ENCODE results near the gene STEAP4. TPM values are rescaled to one million over a fixed set of nuclear protein-coding genes. Genes with fewer than 3 reads are reported as not detected.
"Not testable (repeated sequence)": the region's sequence is repeated elsewhere in the genome, so short reads cannot be mapped to it uniquely, and the experiment has no call there.

The STEAP4 gene
- total RNA-seq, 1 donor from 2014 or later, result 11.9 TPM

DNA sequence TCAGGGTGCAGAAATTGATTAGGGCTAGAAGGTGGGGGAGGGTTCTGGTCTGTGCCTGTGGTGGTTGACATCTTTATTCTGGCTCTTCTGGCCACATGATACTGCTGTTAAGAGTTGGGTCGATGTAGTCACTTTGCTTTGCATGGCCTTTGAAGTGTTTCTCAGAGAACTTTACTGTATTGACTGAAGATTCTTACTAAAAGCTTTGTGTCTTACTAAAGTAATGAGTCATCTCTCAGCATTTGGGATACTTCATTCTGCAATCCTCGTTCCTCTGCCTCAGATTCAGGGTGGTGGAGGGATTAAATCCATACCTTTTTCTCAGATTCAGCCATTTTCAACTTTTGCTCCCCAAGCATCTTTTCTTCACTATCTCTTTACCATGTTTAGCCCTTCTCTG, 38.6 kb downstream of the STEAP4 start:
- no peak for DNase-seq

DNA sequence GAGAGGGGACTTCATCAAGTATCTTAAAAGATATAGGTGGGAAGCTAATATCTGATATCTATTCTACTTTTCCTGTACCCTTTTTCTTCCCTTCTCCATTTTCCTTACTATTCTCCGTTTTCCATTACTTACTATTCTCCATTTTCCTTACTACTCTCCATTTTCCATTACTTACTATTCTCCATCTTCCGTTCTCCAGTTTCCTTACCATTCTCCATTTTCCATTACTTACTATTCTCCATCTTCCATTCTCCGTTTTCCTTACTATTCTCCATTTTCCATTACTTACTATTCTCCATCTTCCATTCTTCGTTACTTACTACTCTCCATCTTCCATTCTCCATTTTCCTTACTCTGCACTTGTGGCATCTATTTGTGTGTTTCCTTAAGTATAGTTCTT, 39.3 kb downstream of the STEAP4 start:
- DNase-seq, result no peak

DNA sequence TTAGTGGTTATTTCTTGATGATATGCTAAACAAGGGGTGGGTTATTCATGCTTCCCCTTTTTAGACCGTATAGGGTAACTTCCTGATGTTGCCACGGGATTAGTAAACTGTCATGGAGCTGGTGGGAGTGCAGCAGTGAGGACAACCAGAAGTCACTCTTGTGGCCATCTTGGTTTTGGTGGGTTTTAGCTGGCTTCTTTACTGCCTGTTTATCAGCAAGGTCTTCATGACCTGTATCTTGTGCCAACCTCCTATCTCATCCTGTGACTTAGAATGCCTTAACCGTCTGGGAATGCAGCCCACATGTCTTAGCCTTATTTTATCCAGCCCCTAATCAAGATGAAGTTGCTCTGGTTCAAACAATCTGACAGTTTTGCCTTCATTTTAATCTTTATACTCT, 41.7 kb downstream of the STEAP4 start:
- not testable (repeated sequence) for DNase-seq

DNA sequence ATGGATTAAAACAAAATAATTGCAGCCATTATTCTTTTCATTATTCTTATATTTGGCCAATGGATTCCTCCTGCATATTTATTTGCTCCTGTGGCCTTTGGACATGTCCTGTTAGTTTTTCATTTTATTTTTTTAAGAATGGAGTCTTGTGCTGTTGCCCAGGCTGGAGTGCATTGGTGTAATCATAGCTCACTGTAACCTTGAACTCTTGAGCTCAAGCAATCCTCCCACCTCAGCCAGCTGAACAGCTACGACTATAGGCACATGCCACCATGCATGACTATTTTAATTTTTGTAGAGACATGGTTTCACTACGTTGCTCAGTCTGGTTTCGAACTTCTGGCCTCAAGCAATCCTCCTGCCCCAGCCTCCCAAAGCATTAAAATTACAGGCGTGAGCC, 44.1 kb downstream of the STEAP4 start:
- DNase-seq, result no peak

DNA sequence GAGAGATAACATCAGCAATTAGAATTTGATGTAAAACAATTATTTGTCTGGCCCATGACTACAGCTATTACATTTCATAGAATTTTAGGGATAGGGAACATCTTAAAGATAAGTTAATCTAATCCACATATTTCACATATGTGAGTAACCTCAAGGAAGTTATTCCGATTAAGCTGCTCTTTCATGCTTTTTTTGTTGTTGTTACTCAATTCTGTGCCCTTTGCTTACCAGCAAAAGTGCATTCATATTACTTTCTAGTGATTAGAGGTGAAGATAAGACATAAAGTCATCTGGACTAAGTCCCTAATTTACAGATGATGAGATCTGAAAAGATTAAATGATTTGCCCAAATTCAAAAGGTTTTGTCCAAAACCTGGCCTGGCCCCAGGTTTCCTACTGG, 46.0 kb downstream of the STEAP4 start:
- no peak for DNase-seq

DNA sequence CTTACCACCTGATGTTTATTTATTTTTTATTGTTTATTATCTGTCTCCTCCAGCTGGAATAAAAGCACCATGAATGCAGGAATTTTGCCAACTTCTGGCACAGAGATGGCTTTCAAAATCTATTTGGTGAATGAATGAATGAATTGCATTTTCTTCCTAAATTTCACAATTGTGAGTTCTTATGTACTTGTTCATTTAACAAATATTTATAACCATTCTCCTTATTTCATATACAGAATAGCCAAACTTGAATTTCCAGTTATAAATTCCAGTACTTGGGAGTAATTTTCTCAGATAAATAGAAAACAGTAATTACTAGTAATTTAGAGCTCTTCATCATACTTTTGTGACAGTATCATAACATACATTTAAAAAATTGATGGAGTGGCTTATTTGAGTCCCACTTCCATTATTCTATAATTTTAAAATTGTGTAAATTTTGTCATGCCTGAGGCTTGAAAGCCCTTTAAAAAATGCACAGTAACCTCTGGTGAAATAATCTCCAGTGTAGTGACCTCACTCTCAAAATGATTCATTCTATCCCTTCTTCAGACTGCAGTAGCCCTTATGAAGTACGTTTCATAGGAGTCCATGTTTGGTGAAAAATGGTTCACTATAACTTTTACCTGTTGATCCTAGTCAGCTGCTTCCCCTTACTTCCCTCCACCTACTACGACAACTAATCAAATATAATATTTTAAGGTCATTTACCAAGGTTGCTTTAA, 46.9 kb downstream of the STEAP4 start:
- no peak for DNase-seq

DNA sequence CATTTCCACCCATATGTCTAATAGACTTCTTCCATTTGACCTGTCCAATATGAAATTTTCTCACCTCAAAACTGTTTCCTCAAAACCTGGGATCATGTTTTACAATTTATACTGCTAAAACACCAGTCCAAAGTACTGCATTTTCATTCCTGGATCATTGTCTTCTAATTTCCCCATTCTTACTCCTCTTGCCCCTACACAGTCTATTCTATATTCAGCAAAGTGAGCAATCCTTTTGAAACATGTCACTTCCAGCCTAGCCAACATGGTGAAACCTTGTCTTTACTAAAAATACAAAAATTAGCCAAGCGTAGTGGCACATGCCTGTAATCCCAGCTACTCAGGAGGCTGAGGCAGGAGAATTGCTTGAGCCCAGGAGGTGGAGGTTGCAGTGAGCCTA, 48.4 kb downstream of the STEAP4 start:
- not testable (repeated sequence) for DNase-seq

DNA sequence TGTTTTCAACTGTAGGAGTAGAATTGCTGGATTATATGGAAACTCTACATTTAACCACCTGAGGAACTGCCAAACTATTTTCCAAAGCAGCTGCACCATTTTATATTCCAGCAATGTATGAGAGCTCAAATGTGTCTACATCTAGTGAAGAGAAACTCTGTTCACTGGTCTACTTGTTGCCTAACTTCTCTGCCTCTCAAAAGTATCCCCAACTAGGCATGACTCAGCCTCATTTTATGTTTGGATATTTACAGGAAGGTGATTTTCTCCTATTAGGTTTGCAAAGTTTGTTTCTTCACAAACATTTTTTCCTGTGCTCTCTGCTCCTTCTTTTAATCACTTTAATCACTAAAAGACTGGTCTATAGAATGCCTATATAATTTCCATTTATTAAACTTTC, 49.8 kb downstream of the STEAP4 start:
- DNase-seq, result no peak

DNA sequence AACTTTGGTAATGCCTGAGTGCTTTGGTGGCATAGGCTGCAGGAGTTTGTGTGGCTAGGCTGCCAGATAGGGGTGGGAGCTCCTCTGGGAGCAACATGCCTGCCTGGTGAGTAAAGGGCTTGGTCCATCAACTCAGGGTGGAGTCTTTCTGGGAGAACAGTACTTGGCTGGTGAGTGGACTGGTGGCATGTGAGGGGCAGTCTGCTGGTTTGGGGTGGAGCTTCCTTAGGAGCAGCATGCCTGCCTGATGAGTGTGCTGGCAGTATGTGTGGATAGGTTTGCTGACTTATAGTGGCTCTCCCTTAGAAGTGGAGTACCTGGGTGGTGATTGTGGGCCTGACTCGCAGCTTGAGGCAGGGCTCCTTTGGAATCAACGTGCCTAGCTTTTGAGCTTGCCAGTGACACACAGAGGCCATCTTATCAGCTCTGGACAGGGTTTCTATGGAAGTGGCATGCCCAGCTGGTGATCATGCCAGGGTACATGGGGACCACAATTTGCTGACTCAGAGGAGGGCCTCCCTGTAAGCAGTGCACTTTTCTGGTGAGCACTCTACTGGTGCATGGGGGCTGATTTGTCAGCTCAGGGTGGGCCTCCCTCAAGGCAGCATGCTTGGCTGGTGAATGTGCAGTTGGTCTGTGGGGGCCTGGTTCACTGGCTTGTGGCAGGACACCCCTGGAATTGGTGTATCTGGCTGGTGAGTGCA, 51.8 kb downstream of the STEAP4 start:
- no peak for DNase-seq

DNA sequence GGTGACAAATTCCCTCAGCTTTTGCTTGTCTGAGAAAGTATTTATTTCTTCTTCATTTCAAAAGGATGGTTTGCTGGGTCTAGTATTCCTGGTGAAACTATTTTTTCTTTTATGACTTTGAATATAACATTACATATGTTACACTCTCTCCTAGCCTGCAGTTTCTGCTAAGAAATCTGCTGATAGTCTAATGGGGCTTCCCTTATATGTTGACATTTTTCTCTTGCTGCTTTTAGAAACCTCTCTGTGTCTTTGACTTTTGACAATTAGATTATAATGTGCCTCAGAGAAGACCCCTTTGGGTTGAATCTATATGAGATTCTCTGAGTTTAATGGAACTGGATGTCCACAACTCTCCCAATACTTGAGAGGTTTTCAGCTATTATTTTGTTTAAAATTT, 53.1 kb downstream of the STEAP4 start:
- DNase-seq, result no peak

DNA sequence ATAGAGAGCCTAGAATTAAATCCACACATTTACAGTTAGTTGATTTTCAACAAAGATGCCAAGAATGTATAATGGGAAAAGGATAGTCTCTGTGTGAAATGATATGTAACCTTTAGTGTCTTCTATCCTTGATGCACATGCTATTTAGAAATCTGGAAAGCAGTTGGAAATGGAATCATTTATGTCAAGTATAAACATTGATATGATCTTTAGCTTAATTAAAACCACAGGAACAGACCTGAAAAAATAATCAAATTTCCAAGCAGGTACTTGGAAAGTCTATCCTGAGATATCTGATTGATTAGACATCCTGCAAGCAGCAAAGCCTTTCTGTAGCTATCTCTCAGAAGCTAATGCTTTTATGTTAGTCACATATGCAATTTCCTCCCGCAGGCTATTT, 62.4 kb downstream of the STEAP4 start:
- no peak for DNase-seq

DNA sequence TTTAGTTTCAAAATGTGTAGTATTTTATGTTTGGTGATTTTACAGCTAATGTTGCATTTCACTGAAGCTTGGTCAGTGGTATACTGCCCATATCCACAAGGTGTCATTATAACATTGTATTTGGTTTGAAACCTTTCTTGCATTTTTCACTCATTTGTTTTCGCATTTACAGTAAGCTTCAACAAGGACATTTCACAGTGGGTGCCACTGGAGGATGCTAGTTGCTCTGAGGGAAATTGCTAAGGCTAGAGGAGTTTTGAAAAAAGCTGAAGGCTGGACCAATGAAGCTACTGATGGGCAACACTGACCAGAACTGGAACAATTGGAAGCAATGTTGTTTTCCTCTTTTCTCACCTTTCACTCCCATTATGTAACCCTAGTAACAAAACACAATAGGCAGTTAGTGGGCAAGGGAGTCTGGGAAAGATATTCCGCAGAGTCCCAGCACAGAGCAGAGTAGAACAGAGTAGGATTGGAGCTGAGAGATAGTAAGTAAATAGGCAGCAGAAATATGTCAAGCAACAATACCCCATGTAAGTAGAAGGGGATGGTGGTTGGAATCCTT, 63.3 kb downstream of the STEAP4 start:
- peak; percentile 71 for DNase-seq

DNA sequence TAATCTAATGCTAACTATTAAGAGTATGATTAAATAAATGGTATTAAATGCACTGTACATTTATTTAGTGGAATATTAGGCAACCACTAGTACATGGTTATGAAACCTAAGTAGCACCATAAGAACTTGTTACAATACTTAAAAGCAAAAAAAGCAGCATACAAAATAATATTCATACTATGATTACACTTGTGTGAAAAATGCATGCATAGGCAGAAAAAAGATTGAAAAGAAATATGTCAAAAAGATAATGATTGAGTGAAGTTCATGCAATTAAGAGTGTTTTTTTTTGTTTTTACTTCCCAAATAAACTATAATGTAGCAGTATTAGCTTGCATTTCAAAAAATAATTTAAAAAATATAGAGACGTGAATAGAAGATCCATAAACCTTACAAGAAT, 66.8 kb downstream of the STEAP4 start:
- no peak for DNase-seq

DNA sequence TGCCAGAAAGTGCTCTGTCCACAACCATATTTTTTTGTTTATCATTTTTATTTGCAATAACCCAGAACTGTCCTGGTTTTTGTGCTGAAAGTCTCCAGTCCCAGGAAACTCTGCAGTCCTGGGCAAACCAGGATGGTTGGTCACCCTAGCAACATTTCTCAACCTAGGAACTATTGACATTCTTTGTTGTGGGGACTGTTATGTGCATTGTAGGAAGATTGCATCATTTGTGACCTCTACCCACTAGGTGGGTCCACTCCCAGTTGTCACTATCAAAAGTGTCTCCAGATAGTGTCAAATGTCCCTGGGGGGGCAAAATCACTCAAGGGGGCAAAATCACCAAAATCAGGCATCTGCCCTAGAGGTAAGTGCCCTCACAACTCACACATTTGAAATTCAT, 72.9 kb downstream of the STEAP4 start:
- no peak for DNase-seq

DNA sequence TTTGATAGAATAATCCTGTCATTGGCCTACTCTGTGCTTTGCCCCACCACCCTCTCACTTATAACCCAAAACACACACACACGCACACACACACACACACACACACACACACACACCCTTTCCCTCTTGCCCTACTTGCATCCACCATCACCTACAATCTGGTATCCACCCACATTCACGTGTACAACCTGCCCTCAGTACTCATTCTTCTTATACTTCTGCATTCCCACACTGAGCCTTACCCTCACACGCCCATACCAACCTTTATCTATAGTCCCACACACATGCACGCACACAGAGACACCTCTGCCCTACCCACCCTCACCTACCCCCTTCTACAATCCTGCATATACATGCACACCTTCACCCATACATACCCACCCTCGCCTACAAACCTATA, 76.0 kb downstream of the STEAP4 start:
- DNase-seq, result no peak

DNA sequence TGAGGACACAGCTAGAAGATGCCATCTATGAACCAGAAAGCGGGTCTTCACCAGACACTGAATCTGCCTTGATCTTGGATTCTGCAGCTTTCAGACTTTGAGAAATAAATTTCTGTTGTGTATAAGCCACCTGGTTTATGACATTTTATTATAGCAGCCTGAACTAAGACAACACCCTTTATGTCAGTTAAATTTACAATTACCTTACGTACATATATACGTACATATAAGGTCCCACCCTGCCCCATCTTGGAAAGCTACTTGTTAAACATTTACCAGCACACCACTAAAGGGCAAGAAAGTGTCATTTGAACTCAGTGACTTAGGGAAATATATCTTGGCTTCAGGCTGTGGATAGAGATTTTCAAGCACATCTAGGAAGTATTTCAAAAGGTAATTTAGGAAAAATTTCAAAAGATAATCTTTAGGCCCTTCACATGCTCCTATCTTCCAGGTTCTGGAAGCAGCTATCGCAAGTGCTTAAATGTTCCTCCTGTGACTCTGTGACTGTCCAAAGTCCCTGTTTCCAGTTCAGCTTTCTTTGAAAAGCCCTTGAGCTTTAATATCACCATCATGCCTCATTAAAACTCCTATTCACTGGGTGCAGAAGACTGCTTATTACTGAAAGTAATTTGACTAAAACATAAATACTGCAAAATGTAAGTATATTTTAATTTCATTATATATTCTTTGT, 77.2 kb downstream of the STEAP4 start:
- no peak for DNase-seq

DNA sequence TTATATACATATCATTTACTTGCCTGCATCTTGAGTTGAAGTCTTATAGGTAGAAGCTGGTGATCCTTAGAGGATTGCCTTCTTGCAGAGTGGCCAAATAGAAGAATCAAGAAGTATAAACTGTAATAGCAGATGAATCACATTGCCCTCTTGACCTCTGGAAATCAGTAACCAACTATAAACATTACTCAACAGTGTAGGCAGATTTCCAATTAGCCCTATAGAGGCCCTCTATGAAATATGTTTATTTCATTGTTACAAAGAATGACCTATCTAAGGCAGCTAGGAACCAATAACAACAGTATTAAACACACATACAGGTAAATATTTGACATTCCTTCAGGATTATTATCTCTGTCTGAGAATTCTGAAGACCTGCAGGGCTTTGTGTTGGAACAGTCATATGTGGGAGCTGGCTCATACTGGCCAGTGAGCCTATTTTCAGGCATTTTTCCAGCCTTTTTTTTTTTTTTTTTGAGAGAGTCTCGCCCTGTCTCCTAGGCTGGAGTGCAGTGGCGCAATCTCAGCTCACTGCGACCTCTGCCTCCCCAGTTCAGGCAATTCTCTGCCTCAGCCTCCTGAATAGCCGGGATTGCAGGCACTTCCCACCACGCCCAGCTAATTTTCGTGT, 79.7 kb downstream of the STEAP4 start:
- DNase-seq, result no peak

DNA sequence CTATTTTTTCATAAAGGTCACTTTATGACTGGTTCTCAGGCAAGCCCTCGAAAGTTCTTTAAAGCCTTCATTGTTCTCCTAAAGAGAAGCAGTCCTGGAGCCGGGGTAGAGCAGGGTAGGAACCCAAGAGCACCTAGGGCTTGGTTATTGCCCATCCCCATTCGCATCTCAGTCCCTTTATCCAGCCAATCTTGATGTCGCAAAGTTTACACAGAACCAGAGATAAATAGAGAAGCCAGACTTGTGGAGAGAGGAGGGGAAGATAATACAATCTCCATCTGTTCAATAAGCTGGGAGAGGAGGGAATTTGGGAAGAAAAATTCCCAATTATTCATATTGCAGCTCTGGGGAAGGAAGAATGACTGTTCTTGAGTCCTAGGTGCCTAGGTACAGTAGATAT, 80.5 kb downstream of the STEAP4 start:
- DNase-seq, result no peak

DNA sequence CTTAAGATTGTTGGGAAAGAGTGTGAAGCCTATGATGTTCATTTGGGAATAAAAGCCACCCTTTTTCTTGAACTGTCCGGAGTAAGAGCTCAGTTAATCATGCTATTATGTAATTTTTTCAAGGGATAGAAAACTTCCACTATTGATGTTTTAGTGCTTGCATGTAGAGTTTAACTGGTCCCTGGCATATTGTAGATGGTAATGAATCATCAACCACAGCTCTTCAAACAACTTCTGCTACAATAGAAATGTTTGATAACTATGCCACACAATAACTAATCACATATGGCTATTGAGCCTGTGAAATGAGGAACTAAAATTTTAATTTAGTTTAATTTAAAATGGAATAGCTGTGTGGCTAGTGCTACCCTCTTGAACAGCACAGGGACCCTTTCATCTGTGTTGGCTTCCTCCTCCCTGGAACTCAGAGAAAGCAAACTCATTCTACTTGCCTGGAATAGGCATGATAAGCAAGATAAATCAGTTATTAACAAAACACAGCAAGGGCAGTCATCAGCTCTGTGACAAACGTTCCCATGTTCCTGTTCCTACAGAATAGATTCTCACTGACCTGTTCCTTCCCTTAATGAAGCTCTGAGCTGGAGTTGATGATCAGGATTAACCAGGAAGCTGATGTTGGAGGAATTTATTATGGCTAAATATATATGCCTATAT, 82.0 kb downstream of the STEAP4 start:
- no peak for DNase-seq

DNA sequence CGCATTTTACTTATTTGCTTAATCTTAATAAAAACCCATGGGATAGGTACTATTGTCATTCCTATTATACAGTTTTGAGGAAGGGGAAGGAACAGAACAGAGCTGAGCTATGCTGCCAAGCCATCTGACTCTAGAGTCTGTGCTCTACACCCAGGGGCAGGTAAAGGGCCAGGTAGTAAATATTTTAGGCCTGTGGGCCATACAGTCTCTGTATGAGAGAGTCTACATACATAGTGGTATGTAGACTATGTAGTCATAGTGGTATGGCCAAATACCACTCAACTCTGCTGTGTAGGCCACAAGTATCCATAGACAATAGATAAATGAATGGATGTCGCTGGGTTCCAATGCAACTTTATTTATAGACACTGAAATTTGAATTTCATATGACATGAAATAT, 83.4 kb downstream of the STEAP4 start:
- DNase-seq, result no peak
